ENCODE results near the gene LIPM. TPM values are rescaled to one million over a fixed set of nuclear protein-coding genes. Genes with fewer than 3 reads are reported as not detected.
A peak's percentile ranks its signal among the peaks of the same experiment; 100 is the strongest.

Gene LIPM
- total RNA-seq = 17.1 TPM

DNA sequence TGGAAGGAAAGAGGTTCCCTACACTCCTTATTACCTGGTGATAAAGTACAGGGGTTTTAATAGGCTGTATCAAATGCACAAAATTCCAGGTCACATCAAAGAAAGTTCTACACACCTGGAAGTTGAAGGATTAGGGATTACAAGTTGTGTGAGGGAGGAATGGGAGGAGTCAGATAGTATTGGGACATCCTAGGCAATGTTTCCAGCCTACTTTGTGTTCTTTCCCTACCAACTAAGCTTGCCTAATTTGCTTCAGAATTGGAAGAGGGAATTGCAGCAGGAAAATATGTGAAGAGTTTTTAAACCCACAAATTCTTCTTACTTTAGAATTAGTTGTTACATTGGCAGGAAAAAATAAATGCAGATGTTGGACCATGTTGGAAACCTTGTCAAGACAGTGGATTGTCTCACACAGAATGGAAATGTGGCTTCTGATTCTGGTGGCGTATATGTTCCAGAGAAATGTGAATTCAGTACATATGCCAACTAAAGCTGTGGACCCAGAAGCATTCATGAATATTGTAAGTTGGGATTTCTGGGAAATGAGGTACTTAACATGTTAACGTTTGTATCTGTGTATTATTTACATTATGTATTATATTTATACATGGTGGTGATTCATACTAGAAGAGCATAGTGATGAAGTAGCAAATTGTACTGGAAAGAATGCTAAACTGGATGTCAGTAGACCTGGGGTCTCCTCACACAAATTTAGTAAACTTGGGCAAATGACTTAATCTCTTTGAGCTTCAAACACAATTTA lies at the start of gene LIPM:
Gene LIPM (plus strand): TSS at position 208 of the 763 bp plus-strand sequence. CDS start 167 bp downstream, at position 375.
- DNase-seq = no peak

- peak; percentile 68 for DNase-seq
These were observed 48.2 kb upstream of the LIPM start for GRCh38 chr10:88754287-88754686.

GRCh38 chr10:88755753-88756152 lies 46.8 kb upstream of the LIPM start:
- DNase-seq = no peak

DNA sequence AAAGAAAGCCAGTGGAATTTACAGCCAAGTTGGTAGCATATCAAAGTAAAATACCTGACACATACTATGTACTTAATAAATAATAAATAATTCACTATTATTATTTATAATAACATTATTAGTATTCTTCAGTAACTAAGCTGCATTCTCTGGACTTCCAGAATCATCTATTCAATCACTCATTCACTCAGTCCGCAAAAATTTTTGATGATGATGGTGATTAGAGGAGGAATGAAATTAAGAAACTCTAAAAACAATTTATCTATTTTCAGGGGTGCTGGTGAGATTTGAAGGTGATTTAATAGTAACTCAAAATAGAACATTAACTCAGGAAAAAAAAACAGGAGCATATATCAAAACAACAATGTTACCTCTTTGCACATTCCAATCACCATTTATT lies 45.9 kb upstream of the LIPM start:
- DNase-seq = no peak

DNA sequence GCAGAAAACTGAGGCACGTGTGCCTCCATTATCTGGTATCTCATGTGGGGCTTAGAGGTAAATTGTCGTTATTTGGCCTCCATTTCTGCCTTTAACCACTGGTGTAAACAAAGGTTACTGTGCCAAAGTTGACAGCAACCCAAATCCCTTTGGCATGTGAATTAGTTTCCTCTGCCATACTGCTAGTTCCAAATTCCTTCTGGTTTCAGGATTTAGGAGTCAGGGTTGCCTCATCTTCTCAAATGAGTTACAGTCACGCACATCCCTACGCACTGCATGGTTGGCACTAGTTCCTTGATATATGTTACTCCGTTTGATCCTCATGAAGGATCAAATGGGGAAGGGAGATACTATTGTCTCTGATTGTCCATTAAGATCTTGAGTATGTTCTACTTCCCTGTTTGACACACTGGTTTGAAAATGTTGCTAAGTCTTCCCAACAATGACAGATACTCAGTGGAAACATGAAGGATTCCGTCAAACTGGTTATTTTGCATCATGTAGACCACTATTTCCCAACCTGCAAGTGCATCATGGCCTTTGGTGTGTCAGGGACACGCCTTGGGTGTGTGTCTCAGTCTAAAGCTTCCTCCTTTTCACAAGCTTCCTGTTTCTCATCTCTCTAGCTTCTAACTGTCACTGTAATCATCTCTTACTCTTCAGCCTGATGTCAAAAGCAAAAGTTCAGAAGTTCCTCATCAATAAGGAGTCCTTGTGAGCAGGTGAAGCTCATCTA lies 43.0 kb upstream of the LIPM start, which contains the start of gene LIPN:
Gene LIPN (plus strand): TSS at position 655 of the 736 bp plus-strand sequence. CDS start 1,386 bp downstream, outside the sequence.
- DNase-seq = no peak

GRCh38 chr10:88762906-88763305 lies 39.6 kb upstream of the LIPM start:
- no peak for DNase-seq

DNA sequence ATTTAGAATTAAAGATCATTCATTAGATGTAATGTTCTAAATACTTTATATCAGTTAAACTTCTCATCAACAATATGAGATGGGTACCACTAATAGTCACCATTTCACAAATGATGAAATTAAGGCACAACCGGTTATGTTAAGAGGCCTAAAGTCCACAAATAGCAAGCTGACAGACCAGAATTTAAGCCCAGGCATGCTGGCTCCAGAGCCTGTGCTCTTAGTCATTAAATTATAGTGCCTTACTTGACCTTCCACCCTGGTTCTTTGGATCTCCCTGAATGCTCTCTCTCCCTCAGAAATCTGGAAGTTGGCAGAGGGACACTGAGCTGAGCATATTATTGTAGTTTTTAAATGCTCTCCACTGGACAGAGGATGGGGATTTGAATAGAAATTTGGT lies 39.1 kb upstream of the LIPM start:
- DNase-seq = no peak

DNA sequence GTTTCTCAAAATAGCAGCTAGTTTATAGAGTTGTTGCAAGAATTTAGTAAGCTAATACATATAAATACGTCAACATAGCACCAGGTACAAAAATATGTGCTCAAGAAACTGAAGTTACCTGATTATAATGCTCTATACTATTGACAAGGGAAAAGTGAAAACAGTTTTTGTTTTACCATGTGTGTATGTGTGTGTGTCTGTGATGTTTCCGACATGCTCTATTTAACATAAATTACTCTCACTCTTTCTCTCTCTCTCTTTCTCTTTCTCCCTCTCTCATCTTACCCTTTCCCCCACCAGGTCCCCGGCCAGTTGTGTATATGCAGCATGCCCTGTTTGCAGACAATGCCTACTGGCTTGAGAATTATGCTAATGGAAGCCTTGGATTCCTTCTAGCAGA lies 38.4 kb upstream of the LIPM start:
- DNase-seq = no peak

DNA sequence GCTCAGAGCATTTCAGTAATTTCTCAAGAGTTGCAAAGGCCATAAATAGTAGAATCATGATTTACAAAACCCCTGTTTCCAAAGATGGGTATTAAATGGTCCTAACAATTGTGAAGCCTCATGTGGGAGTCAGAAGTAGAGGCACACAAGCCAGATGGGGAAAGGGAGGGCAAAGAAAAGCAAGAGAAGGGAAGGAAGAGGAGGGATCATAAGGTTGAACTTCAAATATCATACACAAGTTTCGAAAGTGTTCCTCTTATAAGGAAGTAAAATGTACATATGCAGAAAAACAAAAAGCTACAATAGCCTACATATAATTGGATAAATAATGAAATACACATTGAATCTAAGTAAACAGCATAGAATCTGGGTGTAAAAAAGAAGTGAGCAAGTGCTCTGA lies 36.7 kb upstream of the LIPM start:
- no peak for DNase-seq

DNA sequence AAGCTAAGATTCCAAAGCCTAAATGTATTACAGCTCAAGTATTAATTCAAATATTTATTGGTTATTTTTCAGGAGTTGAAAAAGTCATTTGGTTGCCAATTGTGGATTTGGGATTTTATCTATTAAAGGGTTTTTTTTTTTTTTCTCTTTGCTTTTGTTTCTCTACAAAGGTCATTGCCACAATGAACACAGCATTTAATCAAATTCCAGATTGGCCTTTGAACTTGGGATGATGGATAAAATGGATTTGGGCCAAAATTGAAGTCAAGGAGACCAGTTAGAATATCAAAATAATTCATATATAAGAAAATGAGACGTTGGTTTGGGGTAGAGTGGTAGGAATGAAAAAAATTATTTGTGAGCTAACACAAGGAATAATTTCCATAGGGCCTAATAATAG lies 33.1 kb upstream of the LIPM start:
- DNase-seq = no peak

- DNase-seq = no peak
These were observed 21.3 kb upstream of the LIPM start for GRCh38 chr10:88781206-88781605.

- no peak for DNase-seq
These were observed 20.3 kb upstream of the LIPM start for GRCh38 chr10:88782222-88782621.

GRCh38 chr10:88783724-88784123 lies 18.8 kb upstream of the LIPM start:
- DNase-seq = no peak

- DNase-seq = no peak
These were observed 16.3 kb upstream of the LIPM start for GRCh38 chr10:88786032-88786770.

- no peak for DNase-seq
These were observed 15.1 kb upstream of the LIPM start for GRCh38 chr10:88787463-88787862.

GRCh38 chr10:88788924-88789323 lies 13.6 kb upstream of the LIPM start:
- DNase-seq = no peak

- no peak for DNase-seq
These were observed 10.6 kb upstream of the LIPM start for GRCh38 chr10:88791924-88792323.

DNA sequence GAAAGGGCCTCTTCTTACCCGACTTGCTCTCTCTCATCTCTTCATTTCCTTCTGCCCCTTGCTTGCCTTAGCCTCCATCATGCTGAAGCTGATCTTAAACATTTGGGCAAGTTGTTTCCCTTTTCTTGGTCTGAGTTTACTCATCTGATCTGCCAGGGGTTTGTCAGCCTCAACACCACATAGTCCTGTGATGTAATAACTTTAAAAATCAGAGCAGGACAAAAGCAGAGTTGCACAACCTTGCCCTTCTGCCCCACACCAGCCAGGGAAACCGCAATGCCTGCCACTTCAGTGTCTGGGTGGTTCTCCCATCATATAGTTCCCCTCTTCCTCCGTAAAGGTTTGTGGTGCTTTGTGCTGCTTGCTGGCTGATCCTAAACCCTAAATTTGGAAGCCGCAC lies 9.9 kb upstream of the LIPM start:
- no peak for DNase-seq

- no peak for DNase-seq
These were observed 8.7 kb upstream of the LIPM start for GRCh38 chr10:88793712-88794299.

GRCh38 chr10:88794731-88795130 lies 7.8 kb upstream of the LIPM start:
- DNase-seq = no peak

- no peak for DNase-seq
These were observed 2.1 kb upstream of the LIPM start for GRCh38 chr10:88800152-88801125.

Measured in skin of body (tissue), 2 donors.